HepG2 (cell line): Measurements from ENCODE around the gene PDGFRB. TPM values are rescaled to one million over a fixed set of nuclear protein-coding genes. Genes with fewer than 3 reads are reported as not detected.

Experiments
- CBX5 ChIP-seq: sonication (generic); formaldehyde crosslinking; IDR thresholded peaks from 2 replicates; pipeline ENCODE4 v1.4.0; 2020; ENCODE audit warnings: missing genetic modification reagents, borderline replicate concordance
- GPBP1L1 ChIP-seq: sonication (generic); formaldehyde crosslinking; IDR thresholded peaks from 2 replicates; pipeline ENCODE4 v1.5.0; 2020; ENCODE audit warnings: mild to moderate bottlenecking, missing genetic modification reagents
- HHEX ChIP-seq: IDR thresholded peaks from 2 replicates; pipeline ENCODE4 v1.6.1; 2016; ENCODE audit warnings: control low read depth
- HMGXB4 ChIP-seq, 2 experiments: sonication (generic) in 1 of 2; formaldehyde crosslinking in 1 of 2; IDR thresholded peaks; 2 replicates each; pipeline versions ENCODE4 v1.4.0 to v1.6.1; 2018 to 2020; ENCODE audit warnings: missing genetic modification reagents in 2 of 2, borderline replicate concordance in 1 of 2, low read depth in 1 of 2, mild to moderate bottlenecking in 1 of 2, missing biosample characterization in 1 of 2
- HOXD1 ChIP-seq: sonication (generic); formaldehyde crosslinking; IDR thresholded peaks from 2 replicates; pipeline ENCODE4 v1.5.0; 2020; ENCODE audit warnings: missing genetic modification reagents
- IRF9 ChIP-seq: sonication (generic); formaldehyde crosslinking; IDR thresholded peaks from 2 replicates; pipeline ENCODE4 v1.8.0; 2022; ENCODE audit warnings: missing genetic modification reagents, mild to moderate bottlenecking, borderline replicate concordance
- PHF20 ChIP-seq: sonication (generic); formaldehyde crosslinking; IDR thresholded peaks from 2 replicates; pipeline ENCODE4 v1.5.0; 2020; ENCODE audit warnings: mild to moderate bottlenecking, missing genetic modification reagents
- PHF8 ChIP-seq: sonication (generic); formaldehyde crosslinking; IDR thresholded peaks from 2 replicates; pipeline ENCODE4 v1.5.0; 2020; ENCODE audit warnings: missing genetic modification reagents
- RXRB ChIP-seq: IDR thresholded peaks from 2 replicates; pipeline ENCODE4 v1.6.1; 2016; ENCODE audit warnings: borderline replicate concordance, missing genetic modification reagents, missing compliant biosample characterization
- SIX4 ChIP-seq: sonication (generic); formaldehyde crosslinking; IDR thresholded peaks from 2 replicates; pipeline ENCODE4 v1.4.0; 2020; ENCODE audit warnings: missing genetic modification reagents
- TIGD3 ChIP-seq: sonication (generic); formaldehyde crosslinking; IDR thresholded peaks from 2 replicates; pipeline ENCODE4 v1.5.1; 2020; ENCODE audit warnings: mild to moderate bottlenecking, missing genetic modification reagents, borderline replicate concordance
- ZNF275 ChIP-seq: sonication (generic); formaldehyde crosslinking; IDR thresholded peaks from 2 replicates; pipeline ENCODE4 v1.8.0; 2022; ENCODE audit warnings: missing genetic modification reagents, mild to moderate bottlenecking, inconsistent platforms, borderline replicate concordance
- ZNF503 ChIP-seq: sonication (generic); formaldehyde crosslinking; IDR thresholded peaks from 2 replicates; pipeline ENCODE4 v1.4.0; 2020; ENCODE audit warnings: missing genetic modification reagents
- ZNF546 ChIP-seq: sonication (generic); formaldehyde crosslinking; conservative IDR thresholded peaks from 2 replicates; pipeline ENCODE4 v1.8.1; 2023; ENCODE audit warnings: mild to moderate bottlenecking, missing genetic modification reagents
- ZNF780A ChIP-seq: sonication (generic); formaldehyde crosslinking; IDR thresholded peaks from 2 replicates; pipeline ENCODE4 v1.8.0; 2022; ENCODE audit warnings: mild to moderate bottlenecking, missing genetic modification reagents, moderate library complexity
- ZSCAN5A ChIP-seq: sonication (generic); formaldehyde crosslinking; IDR thresholded peaks from 2 replicates; pipeline ENCODE4 v1.8.0; 2022; ENCODE audit warnings: mild to moderate bottlenecking, missing genetic modification reagents, borderline replicate concordance
- polyA plus RNA-seq, 8 experiments: library from polyadenylated mRNA; depleted of rRNA in 3 of 8; stranded (reverse) in 7 of 8; unstranded in 1 of 8; fragments of >200 nt; fragmentation: Illumina TruSeq in 4 of 8; extraction: Trizol in 4 of 8; gene quantifications; 2 replicates each; pipeline versions ENCODE4 v1.2.1 to v1.2.3, GENCODE V29; 2011 to 2016; ENCODE audit warnings: low read depth in 4 of 8, missing spikeins in 1 of 8, mixed read lengths in 1 of 8; ENCODE audit not compliant: insufficient read depth in 1 of 8
- total RNA-seq, 5 experiments: library from RNA; depleted of rRNA; stranded (reverse); fragments of >200 nt; fragmentation: Illumina TruSeq; extraction: Trizol; gene quantifications; 2 replicates each; pipeline ENCODE4 v1.2.3, GENCODE V29; 2016; ENCODE audit warnings: low read depth in 1 of 5

The PDGFRB gene
- total and polyA plus RNA-seq, 2 of the 13 experiments (the other 11 are each of a cell fraction or from before 2014, with no cell fraction given), result 4.0 to 21.0 TPM

- TF ChIP-seq ZNF503 (CRISPR knock-in tag) (peak; percentile 89; the same call in 1 of the 2 replicates), HOXD1 (peak; percentile 80; the same call in 1 of the 2 replicates), ZNF275 (peak; percentile 91; the same call in 1 of the 2 replicates), PHF20 (CRISPR knock-in tag) (peak; percentile 60; the same call in 1 of the 2 replicates), HHEX (CRISPR knock-in tag) (peak; percentile 61; the same call in 1 of the 2 replicates), SIX4 (CRISPR knock-in tag) (peak; percentile 69), TIGD3 (CRISPR knock-in tag) (peak; percentile 51; the same call in 1 of the 2 replicates), ZNF546 (0 out of 2 replicates have a peak, but pooled peaks have one; percentile 6), RXRB (CRISPR knock-in tag) (peak; percentile 87), HMGXB4 (CRISPR knock-in tag; IDR thresholded peaks at IDR 0.05; ENCODE audit: borderline replicate concordance in 1 of 2, low read depth in 1 of 2) (peak; percentile 62 to 75), ZNF780A (CRISPR knock-in tag) (0 out of 2 replicates have a peak, but pooled peaks have one; percentile 52), IRF9 (CRISPR knock-in tag) (no peak), GPBP1L1 (CRISPR knock-in tag) (no peak), ZSCAN5A (CRISPR knock-in tag) (0 out of 2 replicates have a peak, but pooled peaks have one; percentile 49), PHF8 (CRISPR knock-in tag) (0 out of 2 replicates have a peak, but pooled peaks have one; percentile 42), CBX5 (peak; percentile 71; the same call in 1 of the 2 replicates)
Observed at GRCh38 chr5:150137168-150137957, 18.3 kb downstream of the PDGFRB start (continued).
